HEK293 (cell line): Measurements from ENCODE around the gene CCHCR1.

Experiments
- CTCF ChIA-PET: fragments of 350-600 bp; formaldehyde crosslinking; extraction: SDS; loops from one replicate; lab custom pipeline; 2021; ENCODE audit warnings: antibody characterized with exemption; lab: Yijun Ruan, JAX
- POLR2A ChIA-PET: fragments of 300-600 bp; formaldehyde crosslinking; extraction: SDS; loops from one replicate; lab custom pipeline; 2020; ENCODE audit warnings: antibody characterized with exemption, inconsistent platforms; lab: Yijun Ruan, JAX
- H3K27ac ChIP-seq: fragments of 200-500 bp; sonication (Bioruptor generic); 2 replicates; pipeline ENCODE4 v1.5.1; 2014; ENCODE audit warnings: low read depth, low read length, control low read depth, inconsistent platforms; ENCODE audit errors: extremely low read depth
- H3K36me3 ChIP-seq, 2 experiments: fragments of 200-500 bp in 1 of 2; sonication (Bioruptor generic) in 1 of 2; 1 replicate in 1 of 2; 2 replicates in 1 of 2; pipeline ENCODE4 v1.5.1; 2014 to 2017; ENCODE audit warnings: inconsistent platforms in 2 of 2, low read length in 2 of 2; ENCODE audit not compliant: control insufficient read depth in 2 of 2, insufficient read depth in 1 of 2
- H3K4me1 ChIP-seq: fragments of 200-500 bp; sonication (Bioruptor generic); 2 replicates; pipeline ENCODE4 v1.5.1; 2014; ENCODE audit warnings: mild to moderate bottlenecking, low read length, inconsistent platforms; ENCODE audit not compliant: control insufficient read depth, insufficient read depth
- H3K4me3 ChIP-seq: 2 replicates; pipeline ENCODE4 v1.5.1; 2011; ENCODE audit warnings: low read depth, mild to moderate bottlenecking, control low read depth, low read length, moderate library complexity
- H3K9me3 ChIP-seq: fragments of 200-500 bp; sonication (Bioruptor generic); 2 replicates; pipeline ENCODE4 v1.5.1; 2014; ENCODE audit warnings: low read depth, low read length, inconsistent platforms; ENCODE audit not compliant: control insufficient read depth, insufficient read depth
- FEZF1 ChIP-seq: fragments of 450-650 bp; formaldehyde crosslinking; IDR thresholded peaks from 2 replicates; pipeline ENCODE4 v1.5.1; 2016; ENCODE audit warnings: missing biosample characterization, missing genetic modification characterization
- GLIS2 ChIP-seq: fragments of 450-650 bp; formaldehyde crosslinking; IDR thresholded peaks from 2 replicates; pipeline ENCODE4 v1.5.1; 2016; ENCODE audit warnings: missing biosample characterization, missing genetic modification characterization
- HOXC10 ChIP-seq: sonication (generic); formaldehyde crosslinking; IDR thresholded peaks from 2 replicates; pipeline ENCODE4 v1.8.1; 2023; ENCODE audit warnings: mild to moderate bottlenecking, missing genetic modification reagents
- KLF16 ChIP-seq: fragments of 450-650 bp; formaldehyde crosslinking; IDR thresholded peaks from 2 replicates; pipeline ENCODE4 v1.5.1; 2017; ENCODE audit warnings: missing biosample characterization, missing genetic modification characterization
- OSR2 ChIP-seq: fragments of 450-650 bp; formaldehyde crosslinking; IDR thresholded peaks from 2 replicates; pipeline ENCODE4 v1.5.1; 2016; ENCODE audit warnings: missing biosample characterization, missing genetic modification characterization
- SP7 ChIP-seq: fragments of 450-650 bp; formaldehyde crosslinking; IDR thresholded peaks from 2 replicates; pipeline ENCODE4 v1.5.1; 2016; ENCODE audit warnings: missing biosample characterization, missing genetic modification characterization
- YY1 ChIP-seq: fragments of 450-650 bp; formaldehyde crosslinking; IDR thresholded peaks from 2 replicates; pipeline ENCODE4 v1.5.1; 2018; ENCODE audit warnings: missing biosample characterization, missing genetic modification characterization
- ZBTB11 ChIP-seq: fragments of 450-650 bp; formaldehyde crosslinking; conservative IDR thresholded peaks from 2 replicates; pipeline ENCODE4 v1.5.1; 2016; ENCODE audit warnings: low read depth, missing biosample characterization, missing genetic modification characterization
- ZBTB48 ChIP-seq: fragments of 450-650 bp; formaldehyde crosslinking; IDR thresholded peaks from 2 replicates; pipeline ENCODE4 v1.5.1; 2016; ENCODE audit warnings: missing biosample characterization, missing genetic modification characterization
- ZIC2 ChIP-seq: fragments of 450-650 bp; formaldehyde crosslinking; IDR thresholded peaks from 2 replicates; pipeline ENCODE4 v1.5.1; 2016; ENCODE audit warnings: missing biosample characterization, missing genetic modification characterization
- ZNF112 ChIP-seq: fragments of 450-650 bp; formaldehyde crosslinking; IDR thresholded peaks from 2 replicates; pipeline ENCODE4 v1.5.0; 2017; ENCODE audit warnings: missing biosample characterization, missing genetic modification characterization
- ZNF211 ChIP-seq: fragments of 450-650 bp; formaldehyde crosslinking; IDR thresholded peaks from 2 replicates; pipeline ENCODE4 v1.5.1; 2016; ENCODE audit warnings: low read depth, missing biosample characterization, missing genetic modification characterization
- ZNF335 ChIP-seq: fragments of 450-650 bp; formaldehyde crosslinking; conservative IDR thresholded peaks from 2 replicates; pipeline ENCODE4 v1.5.1; 2016; ENCODE audit warnings: missing biosample characterization, missing genetic modification characterization
- ZNF341 ChIP-seq: fragments of 450-650 bp; formaldehyde crosslinking; IDR thresholded peaks from 2 replicates; pipeline ENCODE4; 2016; ENCODE audit warnings: low read depth, missing biosample characterization, missing genetic modification characterization
- ZNF391 ChIP-seq: fragments of 450-650 bp; formaldehyde crosslinking; IDR thresholded peaks from 2 replicates; pipeline ENCODE4 v1.5.1; 2016; ENCODE audit warnings: low read depth, missing biosample characterization, missing genetic modification characterization, borderline replicate concordance
- ZNF488 ChIP-seq: fragments of 450-650 bp; formaldehyde crosslinking; IDR thresholded peaks from 2 replicates; pipeline ENCODE4 v1.5.1; 2016; ENCODE audit warnings: missing biosample characterization, missing genetic modification characterization
- ZNF585B ChIP-seq: fragments of 450-650 bp; formaldehyde crosslinking; IDR thresholded peaks from 2 replicates; pipeline ENCODE4 v1.5.1; 2016; ENCODE audit warnings: missing biosample characterization, missing genetic modification characterization
- ZNF600 ChIP-seq: fragments of 450-650 bp; formaldehyde crosslinking; IDR thresholded peaks from 2 replicates; pipeline ENCODE4 v1.5.1; 2016; ENCODE audit warnings: missing biosample characterization, missing genetic modification characterization
- ZNF670 ChIP-seq: fragments of 450-650 bp; formaldehyde crosslinking; IDR thresholded peaks from 2 replicates; pipeline ENCODE4 v1.5.1; 2016; ENCODE audit warnings: missing biosample characterization, missing genetic modification characterization, low read depth
- ZSCAN23 ChIP-seq: fragments of 450-650 bp; formaldehyde crosslinking; IDR thresholded peaks from 2 replicates; pipeline ENCODE4 v1.5.1; 2016; ENCODE audit warnings: missing biosample characterization, missing genetic modification characterization
- TF ChIP-seq, protein P1 (sequence below): fragments of 450-650 bp; formaldehyde crosslinking; IDR thresholded peaks from 2 replicates; pipeline ENCODE4 v1.5.1; 2016; ENCODE audit warnings: missing biosample characterization, missing genetic modification characterization
- TF ChIP-seq, protein P2 (sequence below): fragments of 450-650 bp; formaldehyde crosslinking; IDR thresholded peaks from 2 replicates; pipeline ENCODE4 v1.5.1; 2016; ENCODE audit warnings: missing biosample characterization, missing genetic modification characterization
- TF ChIP-seq, protein P3 (sequence below): fragments of 450-650 bp; formaldehyde crosslinking; IDR thresholded peaks from 2 replicates; pipeline ENCODE4 v1.5.1; 2016; ENCODE audit warnings: missing biosample characterization, missing genetic modification characterization
- TF ChIP-seq, protein P4 (sequence below): fragments of 450-650 bp; formaldehyde crosslinking; IDR thresholded peaks from 2 replicates; pipeline ENCODE4 v1.5.1; 2017; ENCODE audit warnings: missing biosample characterization, missing genetic modification characterization

Gene CCHCR1

GRCh38 chr6:31157513-31158139, at the start of gene CCHCR1:
Gene CCHCR1, minus strand, starts transcription at chr6:31157802. Its CDS starts 202 bp downstream, at chr6:31157600.
- Histone ChIP-seq H3K9me3 (no peaks in the 10 kb centered on the region), H3K36me3 (peaks cover 29 to 62% of the 10 kb centered on the region in 2 experiments), H3K27ac (peak within 1 kb of the TSS; percentile 70), H3K4me1 (peaks cover 9% of the 10 kb centered on the region), H3K4me3 (peak within 1 kb of the TSS; percentile 68)
- ChIA-PET CTCF (interaction anchor here (1.0 to 1.4 kb wide), 5 partner anchors 12 to 39 kb away, joined by 3 to 5 read pairs (median 4); no protein-coding TSS in a partner anchor), POLR2A (interaction anchor here (1.0 to 1.6 kb wide), 7 partner anchors 12 to 209 kb away, joined by 3 to 7 read pairs (median 4); partner anchors contain the start of gene HLA-B)
- TF ChIP-seq, protein P1, sequence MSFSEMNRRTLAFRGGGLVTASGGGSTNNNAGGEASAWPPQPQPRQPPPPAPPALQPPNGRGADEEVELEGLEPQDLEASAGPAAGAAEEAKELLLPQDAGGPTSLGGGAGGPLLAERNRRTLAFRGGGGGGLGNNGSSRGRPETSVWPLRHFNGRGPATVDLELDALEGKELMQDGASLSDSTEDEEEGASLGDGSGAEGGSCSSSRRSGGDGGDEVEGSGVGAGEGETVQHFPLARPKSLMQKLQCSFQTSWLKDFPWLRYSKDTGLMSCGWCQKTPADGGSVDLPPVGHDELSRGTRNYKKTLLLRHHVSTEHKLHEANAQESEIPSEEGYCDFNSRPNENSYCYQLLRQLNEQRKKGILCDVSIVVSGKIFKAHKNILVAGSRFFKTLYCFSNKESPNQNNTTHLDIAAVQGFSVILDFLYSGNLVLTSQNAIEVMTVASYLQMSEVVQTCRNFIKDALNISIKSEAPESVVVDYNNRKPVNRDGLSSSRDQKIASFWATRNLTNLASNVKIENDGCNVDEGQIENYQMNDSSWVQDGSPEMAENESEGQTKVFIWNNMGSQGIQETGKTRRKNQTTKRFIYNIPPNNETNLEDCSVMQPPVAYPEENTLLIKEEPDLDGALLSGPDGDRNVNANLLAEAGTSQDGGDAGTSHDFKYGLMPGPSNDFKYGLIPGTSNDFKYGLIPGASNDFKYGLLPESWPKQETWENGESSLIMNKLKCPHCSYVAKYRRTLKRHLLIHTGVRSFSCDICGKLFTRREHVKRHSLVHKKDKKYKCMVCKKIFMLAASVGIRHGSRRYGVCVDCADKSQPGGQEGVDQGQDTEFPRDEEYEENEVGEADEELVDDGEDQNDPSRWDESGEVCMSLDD = peak; percentile 53; the same call in 1 of the 2 replicates
- TF ChIP-seq ZBTB11 (tag by site-specific recombination) (no peak), ZNF488 (tag by site-specific recombination) (no peak), ZBTB48 (peak; percentile 96), ZNF670 (tag by site-specific recombination) (no peak), ZIC2 (tag by site-specific recombination) (peak; percentile 36), ZNF335 (peak; percentile 20), HOXC10 (CRISPR knock-in tag) (no peak), KLF16 (tag by site-specific recombination) (peak; percentile 32; the same call in 1 of the 2 replicates), SP7 (tag by site-specific recombination) (0 out of 2 replicates have a peak, but pooled peaks have one; percentile 4), OSR2 (no peak), FEZF1 (tag by site-specific recombination) (no peak), ZSCAN23 (tag by site-specific recombination) (no peak), ZNF585B (tag by site-specific recombination) (no peak), ZNF391 (tag by site-specific recombination) (no peak), ZNF112 (tag by site-specific recombination) (no peak), YY1 (tag by site-specific recombination) (no peak), ZNF341 (tag by site-specific recombination) (peak; percentile 49), ZNF600 (tag by site-specific recombination) (peak; percentile 69), GLIS2 (peak; percentile 95), ZNF211 (no peak)
- TF ChIP-seq, protein P2, sequence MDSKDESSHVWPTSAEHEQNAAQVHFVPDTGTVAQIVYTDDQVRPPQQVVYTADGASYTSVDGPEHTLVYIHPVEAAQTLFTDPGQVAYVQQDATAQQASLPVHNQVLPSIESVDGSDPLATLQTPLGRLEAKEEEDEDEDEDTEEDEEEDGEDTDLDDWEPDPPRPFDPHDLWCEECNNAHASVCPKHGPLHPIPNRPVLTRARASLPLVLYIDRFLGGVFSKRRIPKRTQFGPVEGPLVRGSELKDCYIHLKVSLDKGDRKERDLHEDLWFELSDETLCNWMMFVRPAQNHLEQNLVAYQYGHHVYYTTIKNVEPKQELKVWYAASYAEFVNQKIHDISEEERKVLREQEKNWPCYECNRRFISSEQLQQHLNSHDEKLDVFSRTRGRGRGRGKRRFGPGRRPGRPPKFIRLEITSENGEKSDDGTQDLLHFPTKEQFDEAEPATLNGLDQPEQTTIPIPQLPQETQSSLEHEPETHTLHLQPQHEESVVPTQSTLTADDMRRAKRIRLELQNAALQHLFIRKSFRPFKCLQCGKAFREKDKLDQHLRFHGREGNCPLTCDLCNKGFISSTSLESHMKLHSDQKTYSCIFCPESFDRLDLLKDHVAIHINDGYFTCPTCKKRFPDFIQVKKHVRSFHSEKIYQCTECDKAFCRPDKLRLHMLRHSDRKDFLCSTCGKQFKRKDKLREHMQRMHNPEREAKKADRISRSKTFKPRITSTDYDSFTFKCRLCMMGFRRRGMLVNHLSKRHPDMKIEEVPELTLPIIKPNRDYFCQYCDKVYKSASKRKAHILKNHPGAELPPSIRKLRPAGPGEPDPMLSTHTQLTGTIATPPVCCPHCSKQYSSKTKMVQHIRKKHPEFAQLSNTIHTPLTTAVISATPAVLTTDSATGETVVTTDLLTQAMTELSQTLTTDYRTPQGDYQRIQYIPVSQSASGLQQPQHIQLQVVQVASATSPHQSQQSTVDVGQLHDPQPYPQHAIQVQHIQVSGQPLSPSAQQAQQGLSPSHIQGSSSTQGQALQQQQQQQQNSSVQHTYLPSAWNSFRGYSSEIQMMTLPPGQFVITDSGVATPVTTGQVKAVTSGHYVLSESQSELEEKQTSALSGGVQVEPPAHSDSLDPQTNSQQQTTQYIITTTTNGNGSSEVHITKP = no peak
- TF ChIP-seq, protein P3, sequence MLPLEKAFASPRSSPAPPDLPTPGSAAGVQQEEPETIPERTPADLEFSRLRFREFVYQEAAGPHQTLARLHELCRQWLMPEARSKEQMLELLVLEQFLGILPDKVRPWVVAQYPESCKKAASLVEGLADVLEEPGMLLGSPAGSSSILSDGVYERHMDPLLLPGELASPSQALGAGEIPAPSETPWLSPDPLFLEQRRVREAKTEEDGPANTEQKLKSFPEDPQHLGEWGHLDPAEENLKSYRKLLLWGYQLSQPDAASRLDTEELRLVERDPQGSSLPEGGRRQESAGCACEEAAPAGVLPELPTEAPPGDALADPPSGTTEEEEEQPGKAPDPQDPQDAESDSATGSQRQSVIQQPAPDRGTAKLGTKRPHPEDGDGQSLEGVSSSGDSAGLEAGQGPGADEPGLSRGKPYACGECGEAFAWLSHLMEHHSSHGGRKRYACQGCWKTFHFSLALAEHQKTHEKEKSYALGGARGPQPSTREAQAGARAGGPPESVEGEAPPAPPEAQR (tag by site-specific recombination) = no peak
- TF ChIP-seq, protein P4, sequence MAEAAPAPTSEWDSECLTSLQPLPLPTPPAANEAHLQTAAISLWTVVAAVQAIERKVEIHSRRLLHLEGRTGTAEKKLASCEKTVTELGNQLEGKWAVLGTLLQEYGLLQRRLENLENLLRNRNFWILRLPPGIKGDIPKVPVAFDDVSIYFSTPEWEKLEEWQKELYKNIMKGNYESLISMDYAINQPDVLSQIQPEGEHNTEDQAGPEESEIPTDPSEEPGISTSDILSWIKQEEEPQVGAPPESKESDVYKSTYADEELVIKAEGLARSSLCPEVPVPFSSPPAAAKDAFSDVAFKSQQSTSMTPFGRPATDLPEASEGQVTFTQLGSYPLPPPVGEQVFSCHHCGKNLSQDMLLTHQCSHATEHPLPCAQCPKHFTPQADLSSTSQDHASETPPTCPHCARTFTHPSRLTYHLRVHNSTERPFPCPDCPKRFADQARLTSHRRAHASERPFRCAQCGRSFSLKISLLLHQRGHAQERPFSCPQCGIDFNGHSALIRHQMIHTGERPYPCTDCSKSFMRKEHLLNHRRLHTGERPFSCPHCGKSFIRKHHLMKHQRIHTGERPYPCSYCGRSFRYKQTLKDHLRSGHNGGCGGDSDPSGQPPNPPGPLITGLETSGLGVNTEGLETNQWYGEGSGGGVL = peak; percentile 36; the same call in 1 of the 2 replicates
